DOHH2 (cell line): ENCODE data around the gene TMEM31.
"Not testable (repeated sequence)": the region's sequence is repeated elsewhere in the genome, so short reads cannot be mapped to it uniquely, and the experiment has no call there.

ENCODE experiments used
- H3F3A ChIP-seq: fragments of 200-600 bp; sonication (generic), shearing (Covaris generic); 2 replicates; pipeline ENCODE4 v1.6.0; 2016; ENCODE audit warnings: antibody characterized with exemption, mild to moderate bottlenecking; ENCODE audit not compliant: control insufficient read depth, insufficient read depth
- H3K27ac ChIP-seq: fragments of 200-600 bp; sonication (generic); 2 replicates; pipeline ENCODE4 v1.5.1; 2014; ENCODE audit warnings: low read depth, mild to moderate bottlenecking, low read length, moderate library complexity
- H3K27me3 ChIP-seq: fragments of 200-600 bp; sonication (generic); 2 replicates; pipeline ENCODE4 v1.6.1; 2014; ENCODE audit warnings: mild to moderate bottlenecking, low read length, mixed read lengths; ENCODE audit not compliant: control insufficient read depth
- H3K36me3 ChIP-seq: fragments of 200-600 bp; sonication (generic); 2 replicates; pipeline ENCODE4 v1.6.1; 2014; ENCODE audit warnings: mild to moderate bottlenecking, low read length, moderate library complexity, mixed read lengths; ENCODE audit not compliant: control insufficient read depth
- H3K4me1 ChIP-seq: fragments of 200-600 bp; sonication (generic); 2 replicates; pipeline ENCODE4 v1.6.1; 2014; ENCODE audit warnings: mild to moderate bottlenecking, low read length, mixed read lengths; ENCODE audit not compliant: control insufficient read depth
- H3K4me2 ChIP-seq: fragments of 200-600 bp; sonication (generic); 2 replicates; pipeline ENCODE4 v1.6.0; 2014; ENCODE audit warnings: mild to moderate bottlenecking, low read length, moderate library complexity
- H3K4me3 ChIP-seq: fragments of 200-600 bp; sonication (generic); 2 replicates; pipeline ENCODE4 v1.5.1; 2014; ENCODE audit warnings: mild to moderate bottlenecking, low read length, mixed read lengths
- H3K79me2 ChIP-seq: fragments of 200-600 bp; sonication (generic); 2 replicates; pipeline ENCODE4 v1.6.1; 2014; ENCODE audit warnings: mild to moderate bottlenecking, low read length, mixed read lengths; ENCODE audit not compliant: control insufficient read depth
- H3K9me2 ChIP-seq: fragments of 200-600 bp; sonication (generic); replicated peaks from 2 replicates; pipeline ENCODE4 v1.6.1; 2014; ENCODE audit warnings: mild to moderate bottlenecking, low read length, mixed read lengths; ENCODE audit not compliant: control insufficient read depth
- H3K9me3 ChIP-seq: fragments of 200-600 bp; sonication (generic); 2 replicates; pipeline ENCODE4 v1.6.1; 2014; ENCODE audit warnings: antibody characterized with exemption, low read length, mixed read lengths; ENCODE audit not compliant: control insufficient read depth, insufficient read depth
- H4K20me1 ChIP-seq: fragments of 200-600 bp; sonication (generic); 2 replicates; pipeline ENCODE4 v1.6.0; 2014; ENCODE audit warnings: low read depth, mild to moderate bottlenecking, antibody characterized with exemption, low read length, moderate library complexity; ENCODE audit not compliant: control insufficient read depth, insufficient read depth
- CTCF ChIP-seq: fragments of 200-600 bp; sonication (generic); IDR thresholded peaks from one replicate; pipeline ENCODE4 v1.5.1; 2014; ENCODE audit warnings: antibody characterized with exemption, mild to moderate bottlenecking, low read depth, low read length; ENCODE audit not compliant: poor library complexity, severe bottlenecking
- EZH2phosphoT487 ChIP-seq: fragments of 200-600 bp; sonication (generic); IDR thresholded peaks from 2 replicates; pipeline ENCODE4 v1.6.1; 2017; ENCODE audit warnings: borderline replicate concordance, mild to moderate bottlenecking, antibody characterized with exemption, low read length, moderate library complexity, mixed read lengths

Gene TMEM31

GRCh38 chrX:103756736-103757135 is 46.0 kb downstream of the TMEM31 start:
- Histone ChIP-seq H3K4me1 (no peaks in the 10 kb centered on the region), H3F3A (no peaks in the 10 kb centered on the region), H3K9me2 (no peaks in the 10 kb centered on the region), H3K4me3 (no peak overlapping the region), H3K27me3 (no peaks in the 10 kb centered on the region), H3K27ac (no peak overlapping the region), H4K20me1 (no peaks in the 10 kb centered on the region), H3K79me2 (no peaks in the 10 kb centered on the region), H3K9me3 (no peaks in the 10 kb centered on the region), H3K4me2 (no peak overlapping the region), H3K36me3 (no peaks in the 10 kb centered on the region)
- no peak for TF ChIP-seq CTCF
- no peak for TF ChIP-seq EZH2phosphoT487

- Histone ChIP-seq H3K4me3 (no peak overlapping the region), H3K9me2 (no peaks in the 10 kb centered on the region), H4K20me1 (no peaks in the 10 kb centered on the region), H3K79me2 (no peaks in the 10 kb centered on the region), H3K27ac (no peak overlapping the region), H3K9me3 (no peaks in the 10 kb centered on the region), H3K27me3 (no peaks in the 10 kb centered on the region), H3K4me1 (no peaks in the 10 kb centered on the region), H3K4me2 (no peak overlapping the region), H3K36me3 (no peaks in the 10 kb centered on the region), H3F3A (no peaks in the 10 kb centered on the region)
- TF ChIP-seq EZH2phosphoT487 (no peak), CTCF (no peak)
These were observed 47.8 kb downstream of the TMEM31 start for GRCh38 chrX:103758555-103758954.

- H4K20me1 ChIP-seq, H3K4me2 ChIP-seq, H3F3A ChIP-seq, H3K27me3 ChIP-seq, H3K4me1 ChIP-seq, H3K4me3 ChIP-seq, H3K9me3 ChIP-seq, H3K9me2 ChIP-seq, H3K27ac ChIP-seq, H3K79me2 ChIP-seq, H3K36me3 ChIP-seq: not testable (repeated sequence)
These were observed 52.8 kb downstream of the TMEM31 start for GRCh38 chrX:103763541-103763940.
